NCI-H748 (cell line): Measurements from ENCODE around the gene TTC39C.
"Not testable (repeated sequence)": the region's sequence is repeated elsewhere in the genome, so short reads cannot be mapped to it uniquely, and the experiment has no call there.

Experiments
- DNase-seq: peaks from one replicate; lab custom pipeline; 2025; ENCODE audit not compliant: unreplicated experiment; lab: John Stamatoyannopoulos, UW

The TTC39C gene

DNA sequence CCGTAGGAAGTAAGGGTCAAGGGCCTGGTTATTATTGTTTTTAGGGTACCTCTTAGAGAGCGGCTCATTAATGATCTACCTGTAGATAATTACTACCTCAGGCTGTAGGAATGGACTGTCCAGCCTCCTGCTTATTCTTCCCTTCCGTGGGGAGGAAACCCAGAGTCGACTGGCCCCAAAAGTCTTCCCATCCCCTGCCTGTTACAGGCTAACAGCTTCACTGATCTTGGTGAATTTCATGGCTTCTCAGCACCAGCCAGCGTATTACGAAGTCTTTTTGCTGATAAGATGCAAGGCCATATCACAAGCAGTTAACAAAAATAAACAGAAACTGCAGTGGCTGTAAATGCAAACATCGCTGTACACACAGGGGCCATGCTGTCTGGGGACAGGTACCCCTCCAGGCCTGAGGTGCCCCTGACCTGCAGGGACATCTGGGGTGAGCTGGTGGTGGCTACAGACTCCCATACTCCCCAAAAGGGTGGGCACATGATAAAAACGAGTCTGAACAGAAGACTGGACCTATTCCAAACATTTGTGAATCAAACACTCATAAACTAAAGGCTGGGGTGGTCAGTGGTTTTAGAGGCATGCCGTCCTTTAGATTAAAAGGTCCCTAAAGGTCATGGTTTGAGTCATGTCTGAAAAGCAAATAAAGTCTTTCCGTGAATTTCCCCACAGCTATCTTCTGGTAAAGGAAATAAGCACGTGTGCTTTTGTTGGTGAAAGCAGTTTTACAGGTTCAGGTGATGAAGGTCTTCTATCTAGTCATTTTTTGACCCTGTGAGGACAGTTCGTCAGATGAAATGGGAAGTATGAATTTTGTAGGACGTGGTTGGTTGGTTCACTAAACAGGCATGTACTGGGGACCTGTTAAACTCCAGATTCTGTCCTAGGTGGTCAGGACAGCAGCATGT, 36.7 kb downstream of the TTC39C start:
- DNase-seq, result no peak

DNA sequence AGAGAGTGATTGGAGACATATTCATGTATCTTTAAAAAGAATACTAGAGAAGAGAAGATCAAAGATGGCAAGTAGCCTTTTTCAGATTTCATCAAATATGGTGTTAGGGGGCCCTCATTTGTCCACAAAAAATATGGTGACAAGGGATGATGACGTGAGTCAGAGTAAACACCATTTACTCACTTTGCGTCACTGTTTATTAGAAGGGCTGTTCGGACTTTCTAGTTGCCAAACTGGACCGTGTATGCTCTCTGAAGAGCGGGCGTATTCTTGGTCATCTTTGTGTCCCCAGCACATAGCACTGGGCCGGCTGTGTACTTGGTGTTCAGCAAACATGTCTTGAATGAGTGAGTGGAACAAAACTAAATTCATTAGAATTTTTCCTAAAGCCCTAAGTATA, 37.5 kb downstream of the TTC39C start:
- no peak for DNase-seq

- DNase-seq, result no peak
These were observed 38.7 kb downstream of the TTC39C start for GRCh38 chr18:24053211-24053610.

GRCh38 chr18:24054130-24054529, 39.6 kb downstream of the TTC39C start:
- DNase-seq, result no peak

DNA sequence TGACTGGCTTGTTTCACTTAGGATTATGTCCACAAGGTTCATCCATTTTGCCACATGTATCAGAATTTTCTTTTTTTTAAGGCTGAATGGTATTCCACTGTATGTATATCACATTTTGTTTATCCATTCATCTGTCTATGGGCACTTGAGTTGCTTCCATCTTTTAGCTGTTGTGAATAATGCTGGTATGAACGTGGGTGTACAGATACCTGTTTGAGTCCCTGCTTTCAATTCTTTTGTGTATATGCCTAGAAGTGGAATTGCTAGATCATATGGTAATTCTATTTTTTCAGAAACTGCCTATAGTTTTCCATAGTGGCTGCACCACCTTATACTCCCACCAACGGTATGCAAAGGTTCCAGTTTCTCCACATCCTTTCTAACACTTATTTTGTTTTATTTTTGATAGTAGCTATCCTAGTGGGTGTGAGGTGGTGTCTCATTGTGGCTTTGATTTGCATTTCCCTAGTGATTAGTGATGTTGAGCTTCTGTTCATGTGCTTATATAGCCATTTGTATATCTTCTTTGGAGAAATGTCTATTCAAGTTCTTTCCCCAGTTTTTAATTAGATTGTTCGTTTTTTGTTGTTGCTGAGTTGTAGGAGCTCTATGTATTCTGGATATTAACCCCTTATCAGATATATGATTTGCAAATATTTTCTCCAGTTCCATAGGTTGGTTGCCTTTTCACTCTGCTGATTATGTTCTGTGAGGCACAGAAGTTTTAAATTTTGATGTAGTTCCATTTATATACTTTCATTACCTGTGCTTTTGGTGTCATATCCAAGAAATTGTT, 40.7 kb downstream of the TTC39C start:
- no peak for DNase-seq

- DNase-seq, result peak; percentile 14
These were observed 41.3 kb downstream of the TTC39C start for GRCh38 chr18:24055878-24056277.

DNA sequence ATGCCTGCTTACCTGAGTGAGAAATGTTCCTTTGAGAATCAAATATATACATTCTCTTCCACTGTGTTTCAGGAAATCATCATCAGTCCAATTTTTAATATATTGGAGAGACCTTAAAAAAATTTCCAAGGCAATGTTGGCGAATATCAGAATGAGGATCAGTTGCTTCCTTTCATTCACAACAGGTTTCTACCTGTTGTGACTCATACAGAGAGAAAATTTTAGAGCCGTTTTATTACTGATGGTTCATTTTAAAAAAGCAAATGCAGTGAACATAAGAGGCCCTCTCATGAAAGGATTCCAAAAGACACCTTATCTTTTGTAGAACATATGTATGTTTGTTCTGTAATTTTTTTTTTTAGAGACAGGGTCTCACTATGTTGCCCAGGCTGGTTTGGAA, 42.0 kb downstream of the TTC39C start:
- no peak for DNase-seq

GRCh38 chr18:24057804-24058203, 43.2 kb downstream of the TTC39C start:
- DNase-seq, result no peak

DNA sequence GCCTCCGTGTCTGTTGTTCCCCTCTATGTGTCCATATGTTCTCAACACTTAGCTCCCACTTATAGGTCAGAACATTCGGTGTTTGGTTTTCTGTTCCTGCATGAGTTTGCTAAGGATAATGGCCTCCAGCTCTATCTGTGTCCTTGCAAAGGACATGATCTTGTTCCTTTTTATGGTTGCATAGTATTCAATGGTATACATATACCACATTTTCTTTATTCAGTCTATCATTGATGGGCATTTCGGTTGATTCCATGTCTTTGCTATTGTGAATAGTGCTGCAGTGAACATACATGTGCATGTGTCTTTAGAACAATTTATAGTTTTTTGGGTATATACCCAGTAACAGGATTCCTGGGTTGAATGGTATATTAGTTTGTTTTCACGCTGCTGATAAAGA, 44.8 kb downstream of the TTC39C start:
- DNase-seq, result not testable (repeated sequence)

DNA sequence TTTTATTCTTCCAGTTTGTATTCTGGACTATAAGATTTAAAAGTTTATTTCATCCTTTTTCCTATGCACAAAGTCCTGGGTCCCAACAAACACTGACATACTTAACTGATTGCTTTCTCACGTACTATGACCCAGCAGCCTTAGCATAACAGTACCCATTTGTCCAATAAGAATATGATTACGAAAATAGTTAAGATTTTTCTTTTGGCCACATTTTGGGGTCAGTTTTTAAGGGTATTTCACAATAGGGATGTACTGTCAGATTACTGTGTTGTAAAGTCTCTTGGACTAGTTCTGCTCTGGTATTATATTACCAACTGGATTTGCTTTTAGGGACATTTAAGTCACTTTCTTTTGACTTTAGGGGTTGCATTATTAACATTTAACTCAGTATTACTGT, 46.1 kb downstream of the TTC39C start:
- no peak for DNase-seq

DNA sequence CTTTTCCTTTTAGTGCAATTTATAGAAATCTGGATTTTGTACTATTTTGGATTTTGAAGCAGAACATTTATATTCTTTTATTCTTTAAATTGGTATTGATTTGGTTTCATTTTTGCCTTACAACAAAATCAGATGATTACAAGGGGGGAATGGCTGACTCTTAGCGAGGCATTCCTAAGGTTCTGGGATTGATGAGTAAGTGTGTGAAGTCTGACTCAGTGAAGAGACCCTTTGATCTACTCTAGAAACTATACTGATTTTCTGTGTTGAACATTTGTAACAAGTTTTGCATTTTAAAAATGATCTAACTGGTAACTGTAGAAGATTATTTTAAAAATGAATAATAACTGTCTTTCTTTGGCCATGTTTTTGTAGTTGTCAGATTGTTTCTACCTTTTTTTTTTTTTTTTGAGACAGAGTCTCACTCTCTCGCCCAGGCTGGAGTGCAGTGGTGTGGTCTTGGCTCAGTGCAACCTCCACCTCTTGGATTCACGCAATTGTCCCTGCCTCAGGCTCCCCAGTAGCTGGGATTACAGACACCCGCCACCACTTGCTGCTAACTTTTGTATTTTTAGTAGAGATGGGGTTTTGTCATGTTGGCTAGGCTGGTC, 48.7 kb downstream of the TTC39C start:
- DNase-seq, result no peak

DNA sequence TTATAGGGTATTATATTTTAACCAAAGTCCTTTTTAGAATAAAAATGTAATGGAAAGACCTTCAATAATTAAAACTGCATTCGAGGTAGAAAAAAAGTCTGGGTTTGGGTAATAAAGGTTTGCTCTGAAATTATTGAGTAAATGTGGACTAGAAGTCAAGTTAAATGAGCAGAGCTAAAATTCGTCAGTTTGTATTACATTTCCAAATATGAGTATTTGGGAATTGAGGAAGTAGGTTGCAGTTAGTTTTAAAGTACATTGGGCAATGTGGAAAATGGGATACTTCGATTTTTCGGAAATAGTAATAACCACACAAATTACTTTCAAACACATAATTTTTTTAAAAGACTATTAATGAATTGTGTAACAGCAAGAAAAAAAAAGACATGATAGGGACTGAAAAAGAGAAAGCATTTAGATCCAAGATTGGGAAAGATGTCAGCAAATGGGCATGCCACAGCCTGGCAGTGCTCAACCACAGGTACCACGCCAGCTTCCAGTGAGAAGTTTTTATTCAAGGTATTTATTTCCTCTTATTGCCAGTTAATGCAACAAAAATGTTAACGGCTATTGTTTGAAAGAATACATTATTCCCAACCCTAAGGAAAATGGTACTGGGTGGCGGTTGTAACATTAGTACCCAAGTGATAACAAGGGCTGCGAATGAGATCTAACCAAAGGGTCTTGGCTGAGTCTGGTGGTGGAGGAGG, 50.0 kb downstream of the TTC39C start:
- no peak for DNase-seq

DNA sequence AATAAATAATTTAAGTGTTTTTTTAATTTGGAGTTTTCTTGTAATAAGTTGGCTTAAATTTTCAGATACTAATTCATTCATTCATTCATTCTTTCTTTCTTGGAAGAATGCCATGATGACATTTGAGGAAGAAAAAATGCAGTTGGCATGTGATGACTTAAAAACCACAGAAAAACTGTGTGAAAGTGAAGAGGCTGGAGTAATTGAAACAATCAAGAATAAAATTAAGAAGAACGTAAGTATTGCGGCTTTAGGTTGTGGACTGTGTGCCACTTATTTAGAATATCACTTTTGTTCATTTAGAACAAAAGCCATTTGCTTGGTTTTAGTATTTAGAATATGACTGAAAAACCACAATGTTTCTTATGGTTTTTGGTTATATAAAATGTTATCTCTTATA, 51.4 kb downstream of the TTC39C start:
- DNase-seq, result no peak

DNA sequence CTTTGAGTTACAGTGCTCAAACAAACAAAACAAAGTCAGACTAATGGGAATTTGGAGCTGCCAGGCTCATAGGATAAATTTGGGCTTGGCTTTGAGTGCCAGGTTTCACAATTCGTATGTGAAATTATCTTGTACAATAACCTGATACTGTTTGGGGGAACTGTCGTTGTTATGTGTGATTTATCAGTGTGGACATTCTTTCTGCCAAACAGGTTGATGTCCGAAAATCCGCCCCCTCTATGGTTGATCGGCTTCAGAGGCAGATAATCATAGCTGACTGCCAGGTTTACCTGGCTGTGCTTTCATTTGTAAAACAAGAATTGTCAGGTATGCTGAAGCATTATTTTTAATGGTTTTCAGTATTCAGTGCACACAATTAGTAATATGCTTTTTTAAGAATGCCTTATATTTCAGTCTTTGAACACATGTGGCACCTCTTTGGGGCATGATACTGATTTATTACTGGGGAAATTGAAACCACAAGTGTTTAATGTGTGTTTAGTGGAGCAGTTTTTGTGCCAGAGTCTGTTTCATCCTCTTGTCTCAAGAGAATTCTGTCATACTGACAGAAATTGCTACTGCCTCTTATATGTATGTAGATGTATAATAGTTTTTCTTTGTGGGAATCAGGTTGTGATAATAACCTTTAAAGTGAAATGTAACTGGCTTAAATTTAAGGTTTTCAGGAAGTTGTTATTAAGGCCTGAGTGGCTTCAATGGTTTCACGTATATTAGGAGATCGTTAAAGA, 54.6 kb downstream of the TTC39C start:
- no peak for DNase-seq

DNA sequence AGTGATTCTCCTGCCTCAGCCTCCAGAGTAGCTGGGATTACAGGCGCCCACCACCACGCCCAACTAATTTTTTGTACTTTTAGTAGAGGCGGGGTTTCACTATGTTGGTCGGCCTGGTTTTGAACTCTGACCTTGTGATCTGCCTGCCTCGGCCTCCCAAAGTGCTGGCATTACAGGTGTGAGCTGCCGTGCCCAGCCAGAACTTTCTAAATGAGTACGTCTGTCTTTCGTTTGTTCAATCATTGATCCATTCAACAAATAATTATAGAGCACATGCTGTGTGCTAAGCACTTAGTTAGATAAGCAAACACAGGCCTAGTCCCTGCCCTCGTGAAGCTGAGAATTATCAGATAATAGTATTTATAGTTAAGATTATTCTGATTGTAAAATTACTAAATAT, 56.5 kb downstream of the TTC39C start:
- DNase-seq, result peak; percentile 90

- DNase-seq, result peak; percentile 85
These were observed 57.2 kb downstream of the TTC39C start for GRCh38 chr18:24071779-24072178.

- no peak for DNase-seq
These were observed 58.2 kb downstream of the TTC39C start for GRCh38 chr18:24072743-24073142.

- DNase-seq, result no peak
These were observed 59.2 kb downstream of the TTC39C start for GRCh38 chr18:24073791-24074190.

GRCh38 chr18:24074757-24075156, 60.2 kb downstream of the TTC39C start:
- DNase-seq, result not testable (repeated sequence)
